Activated T-helper 9 cell treated with anti-CD3 and anti-CD28 coated beads, Interleukin-2, amount 50 U/mL, for 16 hours (primary cell): ENCODE results near the gene PIK3R6.
"Not testable (repeated sequence)": the region's sequence is repeated elsewhere in the genome, so short reads cannot be mapped to it uniquely, and the experiment has no call there.

Experiments used
- DNase-seq: peaks from one replicate; pipeline ENCODE4 v3.0.0-alpha.2; 2020; ENCODE audit warnings: low read depth

PIK3R6 gene

GRCh38 chr17:8828517-8828875 is 39.0 kb downstream of the PIK3R6 start:
- no peak for DNase-seq

DNA sequence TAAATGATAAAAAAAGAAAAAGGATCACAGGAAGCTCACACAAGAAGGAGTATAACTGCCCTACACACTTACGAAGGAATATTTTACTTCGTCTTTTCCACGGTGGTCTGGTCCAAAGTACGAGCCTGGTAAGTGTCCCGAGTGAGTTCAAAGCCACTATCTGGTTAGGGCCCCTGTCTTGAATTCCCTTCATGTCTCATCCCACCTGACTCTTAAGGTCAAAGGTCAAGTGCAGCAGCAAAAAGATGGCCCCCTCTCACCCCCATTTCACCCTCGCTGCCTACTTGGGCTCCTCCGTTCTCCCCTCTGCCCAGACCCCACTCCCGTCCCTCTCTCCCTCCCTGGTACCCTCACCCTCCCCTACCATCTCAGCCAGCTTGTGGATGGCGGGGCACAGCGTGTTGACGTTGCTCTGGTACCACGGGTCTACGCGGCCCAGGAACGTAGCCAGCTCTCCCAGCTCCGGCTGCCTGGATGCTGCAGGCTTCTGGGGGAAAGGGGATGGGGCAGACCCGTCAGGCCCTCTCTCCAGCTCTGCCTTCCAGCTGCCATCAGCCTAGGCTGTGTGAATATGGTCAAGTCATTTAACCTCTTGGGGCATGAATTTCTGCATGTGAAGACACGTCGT is 40.6 kb downstream of the PIK3R6 start:
- no peak for DNase-seq

GRCh38 chr17:8825802-8826201 is 41.7 kb downstream of the PIK3R6 start:
- DNase-seq: no peak

DNA sequence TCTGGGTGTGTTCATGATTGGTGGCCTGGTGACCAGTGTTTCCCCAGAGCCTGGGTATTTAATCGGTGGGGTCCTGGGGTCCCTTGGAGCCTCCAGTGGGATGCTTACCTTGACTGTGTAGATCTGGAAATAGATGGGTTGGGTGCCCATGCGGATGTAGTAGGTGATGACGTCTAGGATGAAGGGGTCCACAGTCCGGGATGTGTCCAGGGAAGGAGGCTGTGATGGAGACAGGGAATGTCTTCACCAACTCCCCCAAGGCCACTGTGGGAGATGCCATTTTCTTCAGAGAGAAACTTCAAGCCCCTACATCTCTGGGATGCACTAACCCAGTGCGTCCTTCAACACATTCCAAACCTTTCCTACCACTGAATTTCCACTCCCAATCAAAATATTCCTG is 44.2 kb downstream of the PIK3R6 start:
- DNase-seq: no peak

DNA sequence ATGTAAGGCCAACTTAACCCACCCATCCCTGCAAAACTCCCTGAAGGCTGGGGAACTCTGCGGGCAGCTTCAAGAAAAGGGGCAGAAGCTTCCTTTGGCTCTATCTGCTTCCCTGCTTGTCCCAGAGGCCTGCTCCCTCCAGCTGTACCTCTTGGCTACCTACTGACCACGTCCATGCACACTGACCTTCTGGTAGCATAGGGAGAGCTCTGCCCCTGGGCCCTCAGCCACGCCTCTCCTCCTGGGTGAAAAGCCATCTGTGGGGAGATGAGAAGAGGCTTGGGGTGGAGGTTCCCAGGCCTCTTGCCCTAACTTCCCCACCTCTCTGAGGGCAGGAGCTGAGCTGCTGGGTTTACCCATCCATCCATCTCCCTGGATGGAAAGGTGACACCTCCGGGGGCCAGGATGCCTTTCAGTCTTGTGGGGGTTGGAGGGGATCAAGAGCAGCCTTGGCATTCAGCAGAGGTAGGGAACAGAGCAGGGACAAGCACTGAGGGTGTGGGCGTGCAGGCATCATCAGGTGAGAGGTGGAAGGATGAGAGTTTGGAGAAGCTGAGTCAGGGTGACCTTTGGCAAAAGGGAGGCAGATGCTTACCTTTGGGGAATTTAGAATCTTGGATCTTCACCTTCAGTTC is 45.0 kb downstream of the PIK3R6 start:
- DNase-seq: no peak

DNA sequence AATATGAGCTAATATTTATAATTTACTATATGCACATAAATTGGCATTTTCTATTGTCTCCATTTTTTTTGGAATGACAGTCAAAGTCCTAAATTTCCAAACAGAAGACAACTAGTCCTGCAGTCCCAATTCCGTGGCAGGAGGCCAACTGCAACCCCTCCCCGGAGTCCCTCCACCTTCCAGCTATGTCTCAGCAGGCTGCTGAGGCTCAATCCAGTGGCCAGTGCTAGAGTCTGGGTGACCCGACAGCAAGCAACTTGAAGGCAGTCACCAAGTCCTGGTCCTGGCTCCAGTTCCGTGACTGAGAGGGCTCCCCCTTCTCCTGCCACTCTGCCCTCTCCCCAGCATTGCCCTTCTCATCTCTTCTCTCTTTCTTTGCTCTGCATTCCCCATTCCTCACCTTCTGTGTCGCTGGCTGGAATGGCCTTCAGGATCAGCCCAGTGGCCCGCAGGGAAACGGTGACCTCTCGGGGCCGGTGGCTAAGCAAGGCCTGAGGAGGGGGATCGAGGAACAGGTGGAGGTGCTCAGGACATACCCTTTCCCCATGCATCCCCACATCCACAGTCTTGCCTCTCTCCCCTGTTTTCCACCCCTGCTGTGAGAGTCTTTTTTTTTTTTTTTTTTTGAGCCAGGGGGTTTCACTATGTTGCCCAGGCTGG is 45.9 kb downstream of the PIK3R6 start:
- DNase-seq: no peak

DNA sequence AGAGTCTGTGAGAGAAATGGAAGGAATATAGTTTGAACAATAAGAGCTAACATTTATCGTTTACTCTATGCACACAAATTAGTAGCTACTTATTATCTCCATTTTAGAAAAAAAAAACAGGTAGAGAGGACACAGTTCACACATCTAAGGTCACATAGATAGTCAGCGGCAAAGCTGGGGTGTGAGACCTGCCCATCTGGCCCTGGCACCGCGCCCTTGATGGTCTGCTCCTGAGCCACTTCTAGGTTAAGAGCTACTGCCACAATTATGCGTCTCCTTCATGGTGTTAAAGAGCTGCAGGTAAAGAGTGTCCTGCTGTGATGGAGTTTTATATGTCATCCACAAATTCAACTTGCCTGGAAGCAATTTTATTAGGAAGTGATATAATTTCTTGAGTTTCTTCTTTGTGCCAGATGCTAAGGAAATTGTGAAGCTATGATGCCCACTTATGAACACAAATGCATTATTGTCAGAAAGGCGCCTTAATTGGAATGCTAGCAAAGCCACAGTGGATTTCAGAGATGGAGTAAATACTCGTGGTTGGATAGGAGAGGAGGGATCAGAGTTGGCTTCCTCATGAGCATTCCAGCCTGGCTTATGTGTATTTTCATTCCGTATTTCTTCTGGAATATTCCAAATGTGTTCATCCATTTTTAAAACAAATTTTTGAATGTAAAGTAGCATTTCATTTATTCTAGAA is 47.0 kb downstream of the PIK3R6 start:
- DNase-seq: no peak

- DNase-seq: no peak
These were observed 48.7 kb downstream of the PIK3R6 start for GRCh38 chr17:8818654-8819330.

- DNase-seq: no peak
These were observed 49.4 kb downstream of the PIK3R6 start for GRCh38 chr17:8818047-8818446.

DNA sequence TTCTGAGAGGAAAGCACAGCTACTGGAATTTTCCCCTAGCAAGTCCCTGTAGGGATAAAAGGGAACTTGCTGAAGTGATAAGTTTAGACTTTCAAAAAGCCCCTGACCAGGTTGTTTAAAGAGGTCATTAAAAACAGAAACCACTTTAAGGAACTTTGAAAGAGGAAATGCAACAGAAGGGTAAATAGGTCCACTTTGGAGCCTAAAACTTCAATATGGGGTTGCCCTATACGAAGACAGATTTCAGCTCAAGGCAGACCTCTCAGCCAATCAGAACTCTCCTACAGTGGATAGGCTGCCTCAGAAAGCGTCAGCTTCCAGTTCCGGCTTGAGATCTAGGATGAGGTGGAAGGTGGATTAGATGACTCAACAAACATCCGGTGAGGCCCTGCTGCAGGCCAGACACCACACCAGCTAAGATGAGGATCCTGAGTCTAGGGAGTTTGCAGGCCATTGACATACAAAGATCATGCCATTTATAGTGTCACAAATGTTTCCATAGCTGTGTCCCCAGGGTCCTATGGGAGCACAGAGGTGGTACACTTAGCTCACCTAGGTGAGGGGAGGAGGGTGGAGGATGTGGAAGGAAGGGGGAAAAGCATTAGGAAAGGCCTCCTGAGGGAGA is 60.4 kb downstream of the PIK3R6 start:
- DNase-seq: no peak

- no peak for DNase-seq
These were observed 61.1 kb downstream of the PIK3R6 start for GRCh38 chr17:8806253-8806925.

DNA sequence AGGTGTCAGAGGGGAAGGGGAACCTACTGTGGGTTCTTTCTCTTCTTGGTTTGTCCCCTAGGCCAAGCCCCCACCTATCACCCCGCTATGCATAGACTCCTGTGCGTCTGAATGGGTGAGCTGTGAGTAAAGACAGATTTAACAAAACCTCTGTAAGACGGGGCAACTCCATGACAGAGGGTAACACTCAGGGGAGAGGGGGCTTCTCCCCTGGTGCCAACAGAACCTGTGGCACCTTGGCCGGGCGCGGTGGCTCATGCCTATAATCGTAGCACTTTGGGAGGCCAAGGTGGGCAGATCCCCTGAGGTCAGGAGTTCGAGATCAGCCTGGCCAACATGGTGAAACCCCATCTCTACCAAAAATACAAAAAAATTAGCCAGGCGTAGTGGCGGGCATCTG is 62.1 kb downstream of the PIK3R6 start:
- DNase-seq: not testable (repeated sequence)

DNA sequence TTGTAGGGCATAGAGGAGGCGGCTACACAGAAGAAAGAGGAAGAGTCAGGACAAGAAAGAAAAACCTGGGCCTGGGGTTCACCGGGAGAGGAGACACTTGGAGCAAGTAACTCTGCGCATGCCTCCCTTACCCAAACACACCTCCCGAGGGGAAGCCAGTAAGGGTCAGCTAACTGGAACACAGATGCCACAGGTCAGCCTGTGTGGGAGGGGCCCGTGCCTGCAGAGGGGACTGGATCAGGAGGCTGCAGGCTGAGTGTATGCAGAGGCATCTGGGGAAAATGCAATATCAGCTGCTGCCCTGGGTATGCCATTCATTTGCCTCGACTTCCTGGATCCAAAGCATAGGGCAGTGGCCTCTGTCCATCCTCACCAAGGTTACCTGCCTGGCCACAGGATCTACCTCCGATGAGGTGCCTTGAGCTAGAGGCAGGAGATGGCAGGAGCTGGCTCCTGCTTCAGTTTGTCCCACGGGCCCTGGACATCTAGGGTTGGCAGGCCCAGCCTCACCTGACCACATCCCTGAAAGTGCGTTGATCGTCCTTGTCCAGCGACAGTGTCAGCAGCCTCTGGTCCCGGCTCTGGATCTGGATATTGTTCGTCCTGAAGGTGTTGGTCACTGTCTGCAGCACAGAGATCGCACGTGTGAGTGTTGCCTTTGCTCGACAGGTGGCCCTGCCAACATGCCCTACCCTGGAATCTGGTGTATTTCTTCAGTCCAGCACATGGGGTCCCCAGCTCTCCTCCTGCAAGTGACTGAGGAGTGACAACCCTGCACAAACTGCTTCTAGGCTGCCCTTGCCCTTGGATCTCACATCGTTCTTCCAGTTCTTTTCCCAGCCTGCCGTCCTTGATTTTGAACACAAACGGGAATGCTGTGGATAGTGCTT is 63.7 kb downstream of the PIK3R6 start:
- DNase-seq: no peak

DNA sequence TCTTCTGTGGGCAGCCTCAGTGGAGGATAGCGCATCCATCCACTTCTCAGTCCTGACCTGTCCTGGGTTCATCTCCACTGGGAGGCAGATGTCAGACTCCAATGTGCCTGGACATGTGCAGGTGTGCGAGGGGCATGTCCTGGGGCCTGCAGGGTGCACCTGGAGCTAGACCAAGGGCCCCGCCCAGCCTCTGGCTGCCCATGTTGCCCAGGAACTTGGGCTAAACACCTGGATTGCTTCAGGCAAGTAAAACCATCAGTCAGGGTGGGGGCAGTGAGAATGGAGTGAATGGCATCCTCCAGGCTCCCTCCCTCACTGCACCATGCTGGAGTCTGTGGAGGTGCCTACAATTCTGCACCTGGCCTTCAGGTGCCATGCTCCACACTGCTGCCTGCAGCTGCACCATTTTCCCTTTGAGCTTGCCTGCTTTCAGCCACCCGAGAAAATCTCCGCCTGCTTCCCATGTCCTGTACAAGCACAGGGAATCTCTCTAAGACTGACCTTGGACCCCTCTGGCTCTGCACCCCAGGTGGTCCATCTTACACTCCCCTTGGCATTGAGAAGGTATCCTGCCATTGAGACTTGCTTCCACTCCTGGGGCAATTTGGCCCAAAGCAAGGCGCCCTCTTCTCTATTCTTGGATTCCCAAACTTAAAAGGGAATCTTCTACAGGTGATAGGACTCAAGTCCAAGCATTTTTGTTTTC is 66.2 kb downstream of the PIK3R6 start:
- DNase-seq: no peak

DNA sequence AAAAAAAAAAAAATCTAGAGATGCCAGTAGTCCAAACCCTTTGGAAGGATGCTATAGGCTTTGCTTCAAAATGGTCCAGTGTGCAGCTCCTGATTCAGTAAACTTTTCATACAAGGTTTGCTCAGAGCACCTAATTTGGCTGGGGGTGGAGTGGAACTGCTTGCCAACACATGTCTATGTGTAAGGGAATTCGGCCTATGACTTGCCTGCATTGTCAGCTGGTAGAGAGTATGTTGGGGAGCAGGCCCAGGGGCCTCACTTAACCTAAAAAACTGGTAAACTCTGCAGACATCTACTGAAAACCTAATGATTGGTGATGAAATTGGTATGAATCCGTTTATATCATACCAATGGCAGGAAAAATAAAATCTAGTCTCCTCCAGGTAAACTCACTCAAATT is 66.8 kb downstream of the PIK3R6 start:
- DNase-seq: no peak

- DNase-seq: no peak
These were observed 67.8 kb downstream of the PIK3R6 start for GRCh38 chr17:8799570-8800212.

DNA sequence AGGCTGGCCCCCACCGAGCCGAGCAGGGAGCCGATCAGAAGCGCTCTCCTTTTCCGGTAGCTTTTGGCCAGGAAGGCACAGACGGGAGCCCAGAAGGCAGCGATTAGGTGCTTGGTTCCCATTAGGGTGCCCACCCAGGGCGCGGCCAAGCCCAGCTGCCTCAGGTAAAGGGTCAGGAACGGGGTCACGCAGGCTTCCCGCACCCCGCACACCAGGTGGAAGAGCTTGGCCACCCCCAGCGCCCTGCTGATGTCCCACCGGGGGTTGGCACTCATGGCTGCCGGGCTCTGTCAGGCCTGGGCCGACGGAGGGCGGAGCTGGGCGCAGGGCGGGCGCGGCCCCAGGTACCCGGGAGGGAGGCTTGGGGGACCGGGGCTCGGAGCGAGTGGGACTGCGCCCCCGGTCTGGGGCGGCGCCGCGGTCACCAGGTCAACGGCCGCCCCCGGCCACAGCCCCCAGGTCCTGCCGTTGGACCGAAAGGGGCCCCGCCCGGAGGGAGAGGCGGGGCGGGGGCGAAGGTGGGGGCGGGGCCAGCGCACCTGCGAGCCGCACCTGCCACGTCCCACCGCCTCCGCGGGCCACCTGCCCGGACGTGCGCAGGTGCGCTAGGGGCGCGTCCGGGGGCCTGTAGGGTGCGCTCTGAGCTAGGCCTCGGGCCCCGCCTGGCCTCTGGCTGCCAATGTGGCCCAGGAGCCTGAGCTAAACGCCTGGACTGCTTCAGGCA is 68.5 kb downstream of the PIK3R6 start, which contains the start of gene MFSD6L:
TSS of gene MFSD6L (minus strand) at position 520 of the 724 bp plus-strand sequence. CDS start at position 275, 245 bp downstream.
- DNase-seq: no peak

DNA sequence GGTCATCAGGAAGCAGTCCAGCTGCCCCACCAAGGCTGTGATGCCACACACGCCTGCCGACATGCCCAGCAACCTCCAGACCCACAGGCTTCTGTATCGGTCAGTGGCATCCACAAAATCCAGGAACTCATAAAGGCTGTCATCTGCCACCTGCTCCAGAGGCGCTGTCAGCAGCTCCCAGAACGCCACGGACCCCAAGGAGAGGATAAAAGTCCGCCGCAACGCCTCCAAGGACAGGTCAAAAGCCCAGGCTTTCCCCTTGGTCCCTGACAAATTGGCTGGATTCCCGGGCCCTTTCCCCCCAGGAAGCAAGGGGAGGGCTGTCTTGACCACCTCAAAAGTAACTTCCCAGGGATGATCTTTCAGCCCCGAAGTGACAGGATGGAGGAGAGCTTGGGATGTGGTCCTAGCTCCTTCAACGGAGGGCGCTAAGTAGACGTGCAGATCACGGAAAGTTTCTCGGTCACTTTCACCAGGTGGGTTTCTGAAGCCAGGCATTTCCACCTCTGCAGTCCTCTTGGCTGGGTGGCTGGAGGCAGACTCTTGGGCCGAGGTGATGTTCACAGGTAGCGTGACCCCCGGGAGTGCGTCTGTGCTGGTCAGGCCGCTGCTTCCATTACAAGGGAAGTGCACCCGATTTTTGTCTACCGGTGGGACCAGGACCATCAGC is 69.2 kb downstream of the PIK3R6 start:
- no peak for DNase-seq
